ENCODE measurements around the gene ATP2A1.
"Not testable (repeated sequence)": the region's sequence is repeated elsewhere in the genome, so short reads cannot be mapped to it uniquely, and the experiment has no call there.

ATP2A1 gene

DNA sequence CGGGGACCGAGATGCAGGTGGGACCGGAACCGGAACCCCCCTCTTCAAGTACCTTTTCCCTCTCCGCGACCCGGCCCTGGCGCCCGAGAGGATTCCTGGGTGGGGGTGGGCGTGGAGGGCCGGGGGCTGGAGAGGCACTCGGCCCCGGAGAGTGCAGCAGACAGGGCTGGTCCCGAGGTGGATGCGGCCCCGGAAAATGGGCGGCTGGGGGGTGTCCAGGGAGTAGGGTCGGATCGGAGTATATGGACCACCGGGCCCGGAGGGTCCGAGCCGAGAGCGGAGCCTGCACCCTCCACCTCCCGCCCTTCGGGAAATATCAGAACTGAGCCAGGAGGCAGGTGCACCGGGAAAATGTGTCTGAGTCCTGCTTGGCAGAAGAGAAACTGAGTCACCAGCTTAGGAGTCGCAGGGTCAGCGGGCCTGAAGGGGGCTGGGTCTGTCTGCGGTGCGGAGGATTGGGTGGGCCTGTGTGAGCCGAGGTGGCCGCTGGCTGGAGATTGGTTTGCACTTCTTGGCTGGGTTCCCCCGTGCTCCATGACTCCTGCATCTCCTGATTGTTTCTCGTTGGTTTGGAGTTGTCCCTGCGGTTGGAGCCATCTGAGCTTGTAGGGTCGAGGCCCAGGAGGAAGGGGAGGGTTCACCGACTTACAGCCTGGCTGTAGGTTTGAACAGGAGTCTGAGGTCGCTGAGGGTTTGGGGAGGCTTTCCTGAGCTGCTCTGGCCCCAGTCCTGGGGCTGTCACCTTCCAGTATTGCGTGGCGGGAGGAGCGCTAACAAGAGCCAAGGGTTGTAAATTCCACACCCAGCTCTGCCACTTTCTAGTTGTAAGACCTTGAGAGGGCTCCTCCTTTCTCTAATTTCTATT is 14.1 kb upstream of the ATP2A1 start:
- DNase-seq, result no peak

GRCh38 chr16:28865001-28865688 is 13.1 kb upstream of the ATP2A1 start:
- DNase-seq, result no peak

DNA sequence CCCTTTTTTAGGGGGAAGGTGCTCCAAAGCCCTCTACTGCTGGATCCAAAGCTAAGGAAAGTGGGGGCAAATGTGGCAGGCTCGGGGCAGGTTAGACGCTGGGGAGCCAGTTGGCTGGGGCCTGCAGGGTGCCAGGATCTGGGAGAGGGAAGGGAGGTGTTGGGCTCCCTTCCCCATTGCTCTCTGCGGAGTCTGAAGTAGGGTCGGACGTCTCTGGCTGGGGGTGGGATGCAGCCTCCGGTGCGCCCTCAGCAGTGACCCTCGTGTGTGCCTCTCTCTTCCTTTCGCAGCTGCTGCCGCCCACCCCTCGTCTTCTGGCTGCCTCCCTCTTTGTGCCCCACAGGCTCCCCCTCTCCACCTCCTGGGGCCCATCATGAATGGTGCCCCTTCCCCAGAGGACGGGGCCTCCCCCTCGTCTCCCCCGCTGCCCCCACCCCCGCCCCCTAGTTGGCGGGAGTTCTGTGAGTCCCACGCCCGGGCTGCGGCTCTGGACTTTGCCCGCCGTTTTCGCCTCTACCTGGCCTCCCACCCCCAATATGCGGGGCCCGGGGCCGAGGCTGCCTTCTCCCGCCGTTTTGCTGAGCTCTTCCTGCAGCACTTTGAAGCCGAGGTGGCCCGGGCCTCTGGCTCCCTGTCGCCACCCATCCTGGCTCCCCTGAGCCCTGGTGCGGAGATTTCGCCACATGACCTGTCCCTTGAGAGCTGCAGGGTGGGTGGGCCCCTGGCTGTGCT is 12.4 kb upstream of the ATP2A1 start:
- no peak for DNase-seq

- no peak for DNase-seq
These were observed 11.9 kb upstream of the ATP2A1 start for GRCh38 chr16:28866454-28866804.

- DNase-seq, result no peak
These were observed 11.0 kb upstream of the ATP2A1 start for GRCh38 chr16:28867241-28867640.

- not testable (repeated sequence) for DNase-seq
These were observed 10.6 kb upstream of the ATP2A1 start for GRCh38 chr16:28867646-28868045.

GRCh38 chr16:28869201-28869600 is 9.1 kb upstream of the ATP2A1 start:
- no peak for DNase-seq

GRCh38 chr16:28872952-28873351 is 5.3 kb upstream of the ATP2A1 start:
- no peak for DNase-seq

GRCh38 chr16:28873543-28874201 is 4.6 kb upstream of the ATP2A1 start:
- no peak for DNase-seq

DNA sequence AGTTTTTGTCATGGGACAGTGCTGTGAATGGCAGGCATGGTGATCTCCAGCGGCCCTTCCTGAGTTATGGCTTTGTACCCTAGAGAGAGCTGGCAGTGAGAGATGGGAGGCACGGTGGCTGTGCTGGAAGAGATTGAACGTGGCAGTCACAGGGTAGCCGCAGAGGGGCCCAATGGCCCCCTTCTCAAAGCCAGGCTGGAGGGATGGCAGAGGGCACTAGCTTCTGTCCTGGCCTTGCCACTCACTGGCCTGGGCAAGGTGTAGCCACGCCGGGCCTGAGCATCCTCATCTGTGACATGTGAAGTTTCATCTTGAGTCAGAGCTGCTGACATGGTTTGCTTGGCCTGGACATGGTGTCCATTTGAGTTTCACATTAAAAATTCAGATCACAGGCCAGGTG is 3.9 kb upstream of the ATP2A1 start:
- no peak for DNase-seq

- no peak for DNase-seq
These were observed 2.9 kb upstream of the ATP2A1 start for GRCh38 chr16:28875134-28876018.

DNA sequence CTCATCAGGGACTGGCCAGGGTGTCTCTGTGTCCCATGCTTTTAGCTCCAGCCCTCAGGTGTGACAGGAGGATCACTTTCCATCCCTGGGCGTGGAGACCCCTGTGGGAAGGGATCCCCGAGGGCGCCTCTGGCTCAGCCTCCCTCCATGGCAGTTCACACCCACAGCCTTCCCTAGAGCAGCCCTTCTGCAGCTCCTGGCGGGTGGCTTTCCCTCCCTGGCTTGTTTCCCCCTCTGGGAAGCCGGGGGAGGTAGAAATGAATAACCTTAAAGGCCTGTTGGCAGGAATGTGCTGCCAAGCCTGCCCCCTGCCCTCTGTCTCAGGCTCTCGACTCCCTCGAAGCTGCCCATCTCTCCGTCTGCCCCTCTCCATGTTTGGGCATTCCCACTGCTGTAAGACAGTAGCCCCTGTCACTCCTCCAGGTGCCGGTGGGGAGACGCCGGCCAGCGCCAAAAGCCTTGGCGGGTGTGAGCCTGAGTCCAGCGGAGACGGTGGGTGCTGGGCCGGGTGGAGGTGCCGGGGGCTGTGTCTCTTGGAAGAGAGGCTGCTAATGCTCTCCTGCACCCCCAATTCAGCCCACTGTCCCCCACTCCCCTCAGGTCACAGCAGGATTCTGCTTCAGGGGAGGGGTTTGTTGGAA is 2.1 kb upstream of the ATP2A1 start:
- no peak for DNase-seq

DNA sequence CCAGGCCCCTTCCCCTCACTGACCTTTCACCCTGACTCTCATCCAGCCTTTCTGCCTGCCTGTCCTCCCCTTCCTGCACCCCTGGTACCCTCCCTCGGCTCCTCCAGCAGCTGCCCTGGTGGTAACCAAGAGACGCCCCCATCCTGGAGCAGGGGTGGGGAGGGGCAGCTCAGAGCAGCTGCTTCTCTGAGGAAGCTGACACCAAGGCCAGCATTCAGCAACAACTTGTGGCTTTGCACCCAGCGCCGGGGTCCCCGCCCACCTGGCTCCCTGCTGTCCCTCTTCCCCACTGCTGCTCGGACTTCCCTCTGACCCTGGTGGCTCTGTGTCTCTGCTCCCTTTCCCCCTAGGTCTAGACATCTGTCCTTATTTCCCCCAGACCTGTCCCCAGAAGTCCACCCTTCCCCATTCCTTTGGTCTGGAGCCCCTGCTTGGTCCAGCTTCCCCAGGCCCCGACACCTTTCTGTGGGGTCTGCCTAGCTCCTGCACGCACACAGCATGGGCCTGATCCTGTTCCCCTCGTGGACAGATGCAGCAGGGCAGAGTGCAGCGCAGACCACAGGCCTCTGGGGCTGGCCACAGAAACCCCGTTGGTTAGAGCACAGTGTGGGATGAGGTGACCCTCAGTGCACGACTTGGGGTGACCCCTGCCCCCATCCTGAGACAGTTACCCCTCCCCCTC is 1.2 kb upstream of the ATP2A1 start:
- DNase-seq, result no peak

DNA sequence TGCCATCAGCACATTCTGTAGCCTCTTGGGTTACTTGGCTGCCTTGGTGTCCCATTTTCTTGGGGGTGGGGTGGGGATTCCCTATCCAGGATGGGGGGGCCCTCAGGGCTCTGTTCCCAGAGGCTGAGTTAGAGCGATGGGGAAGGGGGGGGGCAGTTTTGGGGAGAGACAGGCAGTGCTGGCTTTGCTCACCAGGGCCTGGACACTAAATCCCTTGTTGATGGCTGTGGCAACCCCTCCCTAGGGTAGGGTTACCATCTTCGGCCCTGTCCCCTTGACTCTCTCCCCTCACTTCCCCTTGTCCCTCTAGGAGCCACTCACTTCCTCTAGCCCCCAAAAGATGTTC is 660 bp upstream of the ATP2A1 start:
- no peak for DNase-seq

- no peak for DNase-seq
These were observed 1.1 kb downstream of the ATP2A1 start for GRCh38 chr16:28879261-28879840.

DNA sequence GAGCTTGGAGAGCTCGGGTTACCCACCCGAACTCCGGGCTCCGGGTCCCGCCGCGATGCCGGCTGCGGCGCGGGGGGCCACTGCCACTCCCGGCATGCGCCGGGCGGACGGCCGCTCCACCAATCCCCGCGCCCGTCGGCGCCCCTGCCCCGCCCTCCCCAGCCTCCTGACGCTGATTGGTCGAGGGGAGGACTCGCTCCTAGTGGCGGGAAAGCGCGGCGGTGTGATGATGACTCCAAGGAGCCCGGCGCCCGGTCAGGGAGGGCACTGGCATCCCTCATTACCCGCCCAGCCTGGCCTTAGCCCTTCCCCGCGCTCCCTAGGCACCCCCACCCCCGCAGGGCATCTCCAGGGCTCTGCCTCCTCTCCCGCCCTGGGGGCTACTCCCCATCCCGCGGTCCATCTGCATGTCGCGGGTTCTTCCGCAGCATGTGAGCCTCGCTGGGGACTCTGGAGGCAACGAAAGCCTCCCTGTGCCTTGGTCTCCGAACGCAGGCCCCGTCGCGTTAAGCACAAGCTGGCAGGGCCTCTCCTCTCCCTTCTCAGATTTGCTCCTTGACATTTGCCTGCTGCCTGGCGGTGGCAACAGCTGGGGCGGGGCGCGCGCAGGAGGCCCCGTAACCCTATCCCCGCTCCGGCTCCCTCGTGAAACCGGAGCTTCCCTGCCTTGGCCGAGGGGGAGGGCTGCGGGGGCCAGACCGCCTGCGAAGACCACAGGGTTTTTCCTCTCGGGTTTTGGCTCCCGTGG is 1.7 kb downstream of the ATP2A1 start:
- DNase-seq, result peak; percentile 81

DNA sequence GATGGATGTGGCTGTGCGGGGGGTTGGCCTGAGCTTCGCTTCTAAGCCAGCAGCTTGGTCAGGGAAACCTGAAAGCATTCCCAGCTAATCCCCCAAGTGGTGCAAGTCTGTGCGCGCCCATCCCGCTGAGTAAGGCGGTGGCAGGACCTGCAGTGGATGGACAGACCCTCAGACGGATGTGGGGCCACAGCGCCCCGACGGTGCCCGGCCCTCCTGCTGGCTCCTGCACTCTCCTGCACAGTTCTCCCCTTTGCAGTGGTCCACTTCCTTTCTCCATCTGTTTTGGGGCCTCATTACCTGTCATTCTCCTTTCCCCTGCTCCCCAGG is 2.3 kb downstream of the ATP2A1 start:
- no peak for DNase-seq

DNA sequence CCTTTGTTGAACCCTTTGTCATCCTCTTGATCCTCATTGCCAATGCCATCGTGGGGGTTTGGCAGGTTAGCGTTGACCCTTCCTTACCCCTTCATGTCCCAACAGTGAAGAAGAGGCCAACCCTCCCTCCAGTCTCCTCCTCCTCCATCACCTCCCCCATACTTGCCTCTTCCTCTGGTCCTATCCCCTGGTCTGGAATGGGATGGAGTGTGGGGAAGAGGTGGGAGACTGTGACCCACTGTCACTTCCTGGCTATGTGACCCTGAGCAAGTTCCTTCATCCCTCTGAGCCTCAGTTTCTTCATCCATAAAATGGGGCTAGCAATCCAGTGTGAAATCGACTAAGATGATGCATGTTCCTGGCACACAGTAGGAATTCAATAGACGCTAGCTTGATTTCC is 2.7 kb downstream of the ATP2A1 start:
- DNase-seq, result no peak

GRCh38 chr16:28881565-28881964 is 3.3 kb downstream of the ATP2A1 start:
- DNase-seq, result not testable (repeated sequence)

- DNase-seq, result no peak
These were observed 4.4 kb downstream of the ATP2A1 start for GRCh38 chr16:28882551-28883160.
